GM23338 (cell line): ENCODE data around the gene VTA1. TPM values are rescaled to one million over a fixed set of nuclear protein-coding genes. Genes with fewer than 3 reads are reported as not detected.

ENCODE experiments used
- ATAC-seq: fragments of 200-7000 bp; cut with Tn5 transposase; 3 replicates; pipeline ENCODE4 v1.9.1; 2020
- DNase-seq: peaks from one replicate; pipeline ENCODE4 v3.0.0-alpha.2; 2015; ENCODE audit warnings: low spot score
- H2AFZ ChIP-seq: fragments of 200-600 bp; sonication (generic); 2 replicates; pipeline ENCODE4 v1.8.0; 2016; ENCODE audit warnings: antibody characterized with exemption, mild to moderate bottlenecking, moderate library complexity
- H3F3A ChIP-seq: fragments of 200-600 bp; sonication (generic); replicated peaks from 2 replicates; pipeline ENCODE4 v1.8.0; 2017; ENCODE audit warnings: antibody characterized with exemption, mixed run types, low read depth
- H3K27ac ChIP-seq: fragments of 200-600 bp; sonication (generic); 2 replicates; pipeline ENCODE4 v1.6.1; 2016; ENCODE audit warnings: low read depth
- H3K27me3 ChIP-seq: fragments of 200-600 bp; sonication (generic); 2 replicates; pipeline ENCODE4 v1.8.0; 2016; ENCODE audit warnings: mild to moderate bottlenecking, mixed run types, moderate library complexity; ENCODE audit not compliant: insufficient read depth
- H3K36me3 ChIP-seq: fragments of 200-600 bp; sonication (generic); 2 replicates; pipeline ENCODE4 v1.8.0; 2016; ENCODE audit warnings: mild to moderate bottlenecking; ENCODE audit not compliant: insufficient read depth
- H3K4me1 ChIP-seq: fragments of 200-600 bp; sonication (generic); 2 replicates; pipeline ENCODE4 v1.8.0; 2016; ENCODE audit warnings: mild to moderate bottlenecking, moderate library complexity; ENCODE audit not compliant: insufficient read depth
- H3K4me2 ChIP-seq: fragments of 200-600 bp; sonication (generic); 2 replicates; pipeline ENCODE4 v1.7.1; 2017; ENCODE audit warnings: mixed run types
- H3K4me3 ChIP-seq: fragments of 200-600 bp; sonication (generic); 2 replicates; pipeline ENCODE4 v1.6.1; 2016; ENCODE audit warnings: mixed run types
- H3K79me2 ChIP-seq: fragments of 200-600 bp; sonication (generic); replicated peaks from 2 replicates; pipeline ENCODE4 v1.8.0; 2017; ENCODE audit warnings: mild to moderate bottlenecking; ENCODE audit not compliant: insufficient read depth
- H3K9me2 ChIP-seq: fragments of 200-600 bp; sonication (generic); 2 replicates; pipeline ENCODE4 v1.8.0; 2017; ENCODE audit not compliant: insufficient read depth
- H4K20me1 ChIP-seq: fragments of 200-600 bp; sonication (generic); replicated peaks from 2 replicates; pipeline ENCODE4 v1.8.0; 2017; ENCODE audit warnings: mild to moderate bottlenecking; ENCODE audit not compliant: insufficient read depth
- H3K27ac Mint-ChIP-seq: 2 replicates; pipeline ENCODE4 v1.8.0; 2020; ENCODE audit warnings: inconsistent platforms, mild to moderate bottlenecking, moderate library complexity, mixed read lengths
- H3K27me3 Mint-ChIP-seq: 3 replicates; pipeline ENCODE4 v1.8.0; 2022; ENCODE audit warnings: low read depth, mild to moderate bottlenecking, moderate library complexity, mixed read lengths, inconsistent platforms; ENCODE audit not compliant: insufficient read depth, poor library complexity
- H3K36me3 Mint-ChIP-seq: 3 replicates; pipeline ENCODE4 v1.8.0; 2021; ENCODE audit warnings: low read depth, mild to moderate bottlenecking, inconsistent platforms, moderate library complexity, mixed read lengths
- H3K4me1 Mint-ChIP-seq: 3 replicates; pipeline ENCODE4 v1.8.0; 2020; ENCODE audit warnings: mild to moderate bottlenecking, inconsistent platforms, mixed read lengths
- H3K4me3 Mint-ChIP-seq: 3 replicates; pipeline ENCODE4 v1.8.0; 2021; ENCODE audit warnings: moderate library complexity, mild to moderate bottlenecking, inconsistent platforms, mixed read lengths
- H3K9me3 Mint-ChIP-seq: 3 replicates; pipeline ENCODE4 v1.8.0; 2020; ENCODE audit warnings: moderate library complexity, mild to moderate bottlenecking, inconsistent platforms, mixed read lengths
- CTCF ChIP-seq, 2 experiments: fragments of 200-600 bp in 1 of 2; sonication (generic) in 1 of 2; conservative IDR thresholded peaks; 2 replicates each; pipeline versions ENCODE4 v1.5.1 to v1.6.1; 2016 to 2017; ENCODE audit warnings: antibody characterized with exemption in 2 of 2, low read depth in 2 of 2, mild to moderate bottlenecking in 2 of 2, moderate library complexity in 1 of 2
- EZH2 ChIP-seq: fragments of 200-600 bp; sonication (generic); IDR thresholded peaks from one replicate; pipeline ENCODE4 v1.8.0; 2017; ENCODE audit warnings: antibody characterized with exemption, mild to moderate bottlenecking, low read depth; ENCODE audit not compliant: unreplicated experiment
- EZH2phosphoT487 ChIP-seq: fragments of 200-600 bp; sonication (generic); IDR thresholded peaks from one replicate; pipeline ENCODE4 v1.8.1; 2018; ENCODE audit warnings: antibody characterized with exemption; ENCODE audit not compliant: unreplicated experiment
- POLR2AphosphoS5 ChIP-seq: IDR thresholded peaks from 2 replicates; pipeline ENCODE4 v1.6.1; 2016; ENCODE audit warnings: antibody characterized with exemption, low read depth
- ZNF114 ChIP-seq: fragments of 250-450 bp; sonication (Bioruptor Pico); IDR thresholded peaks from 2 replicates; pipeline ENCODE4 v1.5.0; 2020; ENCODE audit warnings: mild to moderate bottlenecking, moderate library complexity
- ZNF331 ChIP-seq: fragments of 250-450 bp; sonication (Bioruptor Pico); IDR thresholded peaks from 2 replicates; pipeline ENCODE4 v1.5.0; 2020; ENCODE audit warnings: low read depth, mild to moderate bottlenecking, moderate library complexity
- ZNF462 ChIP-seq: fragments of 250-450 bp; sonication (Bioruptor Pico); IDR thresholded peaks from 2 replicates; pipeline ENCODE4 v1.5.0; 2020; ENCODE audit warnings: mild to moderate bottlenecking, moderate library complexity
- polyA plus RNA-seq: library from polyadenylated mRNA; unstranded; fragments of >200 nt; fragmentation: Nextera tagmentation; extraction: Ambion mirVana; gene quantifications from 2 replicates; pipeline ENCODE4 v1.2.1, GENCODE V29; 2016
- total RNA-seq: library from RNA; depleted of rRNA; stranded (reverse); fragments of >200 nt; shearing (Covaris generic); gene quantifications from 2 replicates; pipeline ENCODE4 v1.2.3, GENCODE V29; 2014

Gene VTA1
- total and polyA plus RNA-seq, 2 experiments from 2014 or later, result 102 to 104 TPM

GRCh38 chr6:142189057-142189456, 42.0 kb downstream of the VTA1 start (continued):
- TF ChIP-seq ZNF462 (CRISPR knock-in tag), result no peak
- no peak for TF ChIP-seq POLR2AphosphoS5
- no peak for TF ChIP-seq ZNF114 (CRISPR knock-in tag)
- TF ChIP-seq EZH2phosphoT487, result no peak
- no peak for TF ChIP-seq EZH2
- no peak for TF ChIP-seq CTCF (conservative IDR thresholded peaks at IDR 0.05; ENCODE audit: low read depth in 2 of 2)
- TF ChIP-seq ZNF331 (CRISPR knock-in tag), result no peak

GRCh38 chr6:142192343-142192742, 45.3 kb downstream of the VTA1 start:
- Histone ChIP-seq H3K27me3 (no peaks in the 10 kb centered on the region), H3K27ac (no peak overlapping the region), H2AFZ (no peak overlapping the region), H3K9me2 (no peaks in the 10 kb centered on the region), H3F3A (no peaks in the 10 kb centered on the region), H3K79me2 (peaks cover 4% of the 10 kb centered on the region), H4K20me1 (no peaks in the 10 kb centered on the region), H3K4me1 (no peaks in the 10 kb centered on the region), H3K4me2 (no peak overlapping the region), H3K36me3 (0 out of 2 replicates have a peak, but pooled peaks cover 8% of the 10 kb centered on the region), H3K4me3 (no peak overlapping the region)
- Mint-ChIP-seq H3K4me3 (no peak overlapping the region), H3K9me3 (no peaks in the 10 kb centered on the region), H3K4me1 (no peaks in the 10 kb centered on the region), H3K36me3 (peaks cover 13% of the 10 kb centered on the region; the same call in 2 of the 3 replicates), H3K27me3 (no peaks in the 10 kb centered on the region), H3K27ac (peak overlapping the region; percentile 65; the same call in 1 of the 2 replicates)
- ATAC-seq (no peak), DNase-seq (no peak)
- TF ChIP-seq ZNF462 (CRISPR knock-in tag), result no peak
- TF ChIP-seq ZNF114 (CRISPR knock-in tag), result no peak
